SH-SY5Y (cell line): Measurements from ENCODE around the gene UBAC2.

ENCODE experiments used
- GATA2 ChIP-seq: IDR thresholded peaks from 2 replicates; pipeline ENCODE4 v1.6.1; 2011; ENCODE audit warnings: mild to moderate bottlenecking, low read depth, low read length
- GATA3 ChIP-seq: IDR thresholded peaks from 2 replicates; pipeline ENCODE4 v1.6.1; 2011; ENCODE audit warnings: low read depth, mild to moderate bottlenecking, low read length, moderate library complexity

- no peak for TF ChIP-seq GATA3
- no peak for TF ChIP-seq GATA2
These were observed 41.8 kb upstream of the UBAC2 start for GRCh38 chr13:99158846-99159245.
